ENCODE measurements around the gene FKBP5.

The FKBP5 gene

DNA sequence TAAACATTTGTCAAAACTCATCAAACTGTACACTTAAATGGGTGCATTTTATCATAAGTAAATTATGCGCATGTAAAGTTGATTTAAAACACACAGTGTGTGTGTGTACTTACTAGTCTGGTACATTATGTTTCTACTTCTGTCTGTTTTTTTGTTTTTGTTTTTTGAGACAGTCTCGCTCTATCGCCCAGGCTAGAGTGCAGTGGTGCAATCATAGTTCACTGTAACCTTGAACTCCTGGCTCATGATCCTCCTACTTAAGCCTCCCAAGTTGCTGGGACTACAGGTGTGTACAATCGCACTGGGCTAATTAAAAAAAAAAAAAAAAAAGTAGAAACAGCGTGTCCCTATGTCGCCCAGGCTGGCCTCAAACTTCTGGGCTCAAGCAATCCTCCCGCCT, 23.0 kb upstream of the FKBP5 start:
- no peak for ATAC-seq
- TF ChIP-seq GLIS3 (CRISPR knock-in tag; IDR thresholded peaks at IDR 0.05) = no peak
- no peak for TF ChIP-seq BACH2 (CRISPR knock-in tag; IDR thresholded peaks at IDR 0.05; ENCODE audit: borderline replicate concordance)
- TF ChIP-seq, protein P1, sequence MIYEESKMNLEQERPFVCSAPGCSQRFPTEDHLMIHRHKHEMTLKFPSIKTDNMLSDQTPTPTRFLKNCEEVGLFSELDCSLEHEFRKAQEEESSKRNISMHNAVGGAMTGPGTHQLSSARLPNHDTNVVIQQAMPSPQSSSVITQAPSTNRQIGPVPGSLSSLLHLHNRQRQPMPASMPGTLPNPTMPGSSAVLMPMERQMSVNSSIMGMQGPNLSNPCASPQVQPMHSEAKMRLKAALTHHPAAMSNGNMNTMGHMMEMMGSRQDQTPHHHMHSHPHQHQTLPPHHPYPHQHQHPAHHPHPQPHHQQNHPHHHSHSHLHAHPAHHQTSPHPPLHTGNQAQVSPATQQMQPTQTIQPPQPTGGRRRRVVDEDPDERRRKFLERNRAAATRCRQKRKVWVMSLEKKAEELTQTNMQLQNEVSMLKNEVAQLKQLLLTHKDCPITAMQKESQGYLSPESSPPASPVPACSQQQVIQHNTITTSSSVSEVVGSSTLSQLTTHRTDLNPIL (CRISPR knock-in tag; IDR thresholded peaks at IDR 0.05; ENCODE audit: low read depth) = no peak
- TF ChIP-seq CSDC2 (CRISPR knock-in tag; IDR thresholded peaks at IDR 0.05) = no peak
- TF ChIP-seq ESRRG (CRISPR knock-in tag; IDR thresholded peaks at IDR 0.05) = no peak
- TF ChIP-seq ZNF70 (CRISPR knock-in tag; IDR thresholded peaks at IDR 0.05) = no peak
- TF ChIP-seq ISL1 (CRISPR knock-in tag; IDR thresholded peaks at IDR 0.05) = no peak
- TF ChIP-seq TSHZ2 (CRISPR knock-in tag; IDR thresholded peaks at IDR 0.05) = no peak
- no peak for TF ChIP-seq ZFP3 (CRISPR knock-in tag; IDR thresholded peaks at IDR 0.05)

DNA sequence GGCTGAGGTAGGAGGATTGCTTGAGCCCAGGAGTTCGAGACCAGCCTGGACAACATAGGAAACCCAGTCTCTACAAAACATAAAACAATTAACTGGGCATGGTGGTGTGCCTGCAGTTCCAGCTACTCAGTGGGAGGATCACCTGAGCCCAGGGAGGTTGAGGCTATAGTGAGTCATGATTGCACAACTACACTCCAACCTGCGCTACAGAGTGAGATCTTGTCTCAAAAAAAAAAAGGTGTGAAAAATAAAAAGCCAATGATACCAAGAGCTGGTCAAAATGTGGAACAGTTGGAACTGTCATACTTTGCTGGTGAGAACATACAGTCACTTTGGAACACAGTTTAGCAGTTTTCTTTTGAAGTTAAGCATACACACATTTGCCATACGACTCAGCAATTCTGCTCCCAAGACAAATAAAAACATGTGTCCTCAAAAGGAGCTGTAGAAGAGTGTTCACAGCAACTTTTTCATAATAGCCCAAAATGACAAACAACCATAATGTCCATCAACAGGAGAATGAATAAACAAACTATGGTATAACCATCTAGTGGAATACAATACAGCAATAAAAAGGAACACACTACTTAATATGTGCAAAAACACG, 21.6 kb upstream of the FKBP5 start:
- ATAC-seq = no peak
- no peak for TF ChIP-seq ZNF8 (CRISPR knock-in tag; IDR thresholded peaks at IDR 0.05)

GRCh38 chr6:35708585-35708984, 19.9 kb upstream of the FKBP5 start:
- no peak for TF ChIP-seq PPARA (CRISPR knock-in tag; IDR thresholded peaks at IDR 0.05; ENCODE audit: borderline replicate concordance)
- no peak for TF ChIP-seq TCF4 (CRISPR knock-in tag; IDR thresholded peaks at IDR 0.05; ENCODE audit: borderline replicate concordance)
- ATAC-seq = no peak

GRCh38 chr6:35707714-35708407, 19.1 kb upstream of the FKBP5 start:
- no peak for ATAC-seq
- no peak for TF ChIP-seq ZNF8 (CRISPR knock-in tag; IDR thresholded peaks at IDR 0.05)
- no peak for TF ChIP-seq ZC3H10 (CRISPR knock-in tag; IDR thresholded peaks at IDR 0.05)
- no peak for TF ChIP-seq POU6F1 (CRISPR knock-in tag; IDR thresholded peaks at IDR 0.05; ENCODE audit: borderline replicate concordance, low read depth)

- TF ChIP-seq, protein P2, sequence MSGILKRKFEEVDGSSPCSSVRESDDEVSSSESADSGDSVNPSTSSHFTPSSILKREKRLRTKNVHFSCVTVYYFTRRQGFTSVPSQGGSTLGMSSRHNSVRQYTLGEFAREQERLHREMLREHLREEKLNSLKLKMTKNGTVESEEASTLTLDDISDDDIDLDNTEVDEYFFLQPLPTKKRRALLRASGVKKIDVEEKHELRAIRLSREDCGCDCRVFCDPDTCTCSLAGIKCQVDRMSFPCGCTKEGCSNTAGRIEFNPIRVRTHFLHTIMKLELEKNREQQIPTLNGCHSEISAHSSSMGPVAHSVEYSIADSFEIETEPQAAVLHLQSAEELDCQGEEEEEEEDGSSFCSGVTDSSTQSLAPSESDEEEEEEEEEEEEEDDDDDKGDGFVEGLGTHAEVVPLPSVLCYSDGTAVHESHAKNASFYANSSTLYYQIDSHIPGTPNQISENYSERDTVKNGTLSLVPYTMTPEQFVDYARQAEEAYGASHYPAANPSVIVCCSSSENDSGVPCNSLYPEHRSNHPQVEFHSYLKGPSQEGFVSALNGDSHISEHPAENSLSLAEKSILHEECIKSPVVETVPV (CRISPR knock-in tag; IDR thresholded peaks at IDR 0.05) = no peak
- no peak for TF ChIP-seq ZNF565 (CRISPR knock-in tag; conservative IDR thresholded peaks at IDR 0.05; ENCODE audit: low read depth)
- TF ChIP-seq TSHZ2 (CRISPR knock-in tag; IDR thresholded peaks at IDR 0.05) = no peak
- no peak for TF ChIP-seq ZFP3 (CRISPR knock-in tag; IDR thresholded peaks at IDR 0.05)
- no peak for TF ChIP-seq ZNF8 (CRISPR knock-in tag; IDR thresholded peaks at IDR 0.05)
- ATAC-seq = no peak
Measured at GRCh38 chr6:35706468-35706867, 17.8 kb upstream of the FKBP5 start.
